Ovary (tissue), 3 donors: Measurements from ENCODE around the gene ANO7.

Source experiments
- CTCF ChIP-seq, 3 donors: fragments of 450-650 bp in 2 of 3; fragments of 200-600 bp in 1 of 3; IDR thresholded peaks; one replicate each; pipeline versions ENCODE4 v1.5.1 to v1.8.0; 2016 to 2022; ENCODE audit warnings: antibody characterized with exemption in 3 of 3, mild to moderate bottlenecking in 1 of 3
- EP300 ChIP-seq: sonication (generic); formaldehyde crosslinking; IDR thresholded peaks from one replicate; pipeline ENCODE4 v1.6.1; 2017; ENCODE audit warnings: antibody characterized with exemption
- POLR2A ChIP-seq: fragments of 450-650 bp; IDR thresholded peaks from one replicate; pipeline ENCODE4 v1.6.1; 2017; ENCODE audit warnings: antibody characterized with exemption, mild to moderate bottlenecking, moderate library complexity
- donor health status: DM: no; HTN: no; CAD: no.

- no peak for TF ChIP-seq POLR2A
- TF ChIP-seq CTCF (IDR thresholded peaks at IDR 0.05) = no peak
- TF ChIP-seq EP300 = no peak
Observed at GRCh38 chr2:241214209-241214608, 25.7 kb downstream of the ANO7 start.
